GM23338 (cell line): Measurements from ENCODE around the gene TLR3. TPM values are rescaled to one million over a fixed set of nuclear protein-coding genes. Genes with fewer than 3 reads are reported as not detected.

Experiments
- ATAC-seq: fragments of 200-7000 bp; cut with Tn5 transposase; 3 replicates; pipeline ENCODE4 v1.9.1; 2020
- DNase-seq: peaks from one replicate; pipeline ENCODE4 v3.0.0-alpha.2; 2015; ENCODE audit warnings: low spot score
- H2AFZ ChIP-seq: fragments of 200-600 bp; sonication (generic); 2 replicates; pipeline ENCODE4 v1.8.0; 2016; ENCODE audit warnings: antibody characterized with exemption, mild to moderate bottlenecking, moderate library complexity
- H3F3A ChIP-seq: fragments of 200-600 bp; sonication (generic); replicated peaks from 2 replicates; pipeline ENCODE4 v1.8.0; 2017; ENCODE audit warnings: antibody characterized with exemption, mixed run types, low read depth
- H3K27ac ChIP-seq: fragments of 200-600 bp; sonication (generic); 2 replicates; pipeline ENCODE4 v1.6.1; 2016; ENCODE audit warnings: low read depth
- H3K27me3 ChIP-seq: fragments of 200-600 bp; sonication (generic); 2 replicates; pipeline ENCODE4 v1.8.0; 2016; ENCODE audit warnings: mild to moderate bottlenecking, mixed run types, moderate library complexity; ENCODE audit not compliant: insufficient read depth
- H3K36me3 ChIP-seq: fragments of 200-600 bp; sonication (generic); 2 replicates; pipeline ENCODE4 v1.8.0; 2016; ENCODE audit warnings: mild to moderate bottlenecking; ENCODE audit not compliant: insufficient read depth
- H3K4me1 ChIP-seq: fragments of 200-600 bp; sonication (generic); 2 replicates; pipeline ENCODE4 v1.8.0; 2016; ENCODE audit warnings: mild to moderate bottlenecking, moderate library complexity; ENCODE audit not compliant: insufficient read depth
- H3K4me2 ChIP-seq: fragments of 200-600 bp; sonication (generic); 2 replicates; pipeline ENCODE4 v1.7.1; 2017; ENCODE audit warnings: mixed run types
- H3K4me3 ChIP-seq: fragments of 200-600 bp; sonication (generic); 2 replicates; pipeline ENCODE4 v1.6.1; 2016; ENCODE audit warnings: mixed run types
- H3K79me2 ChIP-seq: fragments of 200-600 bp; sonication (generic); replicated peaks from 2 replicates; pipeline ENCODE4 v1.8.0; 2017; ENCODE audit warnings: mild to moderate bottlenecking; ENCODE audit not compliant: insufficient read depth
- H3K9me2 ChIP-seq: fragments of 200-600 bp; sonication (generic); 2 replicates; pipeline ENCODE4 v1.8.0; 2017; ENCODE audit not compliant: insufficient read depth
- H4K20me1 ChIP-seq: fragments of 200-600 bp; sonication (generic); replicated peaks from 2 replicates; pipeline ENCODE4 v1.8.0; 2017; ENCODE audit warnings: mild to moderate bottlenecking; ENCODE audit not compliant: insufficient read depth
- H3K27ac Mint-ChIP-seq: 2 replicates; pipeline ENCODE4 v1.8.0; 2020; ENCODE audit warnings: inconsistent platforms, mild to moderate bottlenecking, moderate library complexity, mixed read lengths
- H3K27me3 Mint-ChIP-seq: 3 replicates; pipeline ENCODE4 v1.8.0; 2022; ENCODE audit warnings: low read depth, mild to moderate bottlenecking, moderate library complexity, mixed read lengths, inconsistent platforms; ENCODE audit not compliant: insufficient read depth, poor library complexity
- H3K36me3 Mint-ChIP-seq: 3 replicates; pipeline ENCODE4 v1.8.0; 2021; ENCODE audit warnings: low read depth, mild to moderate bottlenecking, inconsistent platforms, moderate library complexity, mixed read lengths
- H3K4me1 Mint-ChIP-seq: 3 replicates; pipeline ENCODE4 v1.8.0; 2020; ENCODE audit warnings: mild to moderate bottlenecking, inconsistent platforms, mixed read lengths
- H3K4me3 Mint-ChIP-seq: 3 replicates; pipeline ENCODE4 v1.8.0; 2021; ENCODE audit warnings: moderate library complexity, mild to moderate bottlenecking, inconsistent platforms, mixed read lengths
- H3K9me3 Mint-ChIP-seq: 3 replicates; pipeline ENCODE4 v1.8.0; 2020; ENCODE audit warnings: moderate library complexity, mild to moderate bottlenecking, inconsistent platforms, mixed read lengths
- CREB1 ChIP-seq: fragments of 250-450 bp; sonication (Bioruptor Pico); IDR thresholded peaks from 2 replicates; pipeline ENCODE4 v1.5.0; 2020; ENCODE audit warnings: low read depth, mild to moderate bottlenecking, moderate library complexity
- CTCF ChIP-seq, 2 experiments: fragments of 200-600 bp in 1 of 2; sonication (generic) in 1 of 2; conservative IDR thresholded peaks; 2 replicates each; pipeline versions ENCODE4 v1.5.1 to v1.6.1; 2016 to 2017; ENCODE audit warnings: antibody characterized with exemption in 2 of 2, low read depth in 2 of 2, mild to moderate bottlenecking in 2 of 2, moderate library complexity in 1 of 2
- ETS1 ChIP-seq: IDR thresholded peaks from 2 replicates; pipeline ENCODE4 v1.6.1; 2016; ENCODE audit warnings: antibody characterized with exemption
- JUNB ChIP-seq: IDR thresholded peaks from one replicate; pipeline ENCODE4 v1.6.1; 2016; ENCODE audit warnings: antibody characterized with exemption; ENCODE audit not compliant: unreplicated experiment
- NANOG ChIP-seq: IDR thresholded peaks from 2 replicates; pipeline ENCODE4 v1.6.1; 2016; ENCODE audit warnings: antibody characterized with exemption, borderline replicate concordance
- STAT1 ChIP-seq: IDR thresholded peaks from one replicate; pipeline ENCODE4 v1.6.1; 2016; ENCODE audit warnings: antibody characterized with exemption; ENCODE audit not compliant: unreplicated experiment
- ZNF462 ChIP-seq: fragments of 250-450 bp; sonication (Bioruptor Pico); IDR thresholded peaks from 2 replicates; pipeline ENCODE4 v1.5.0; 2020; ENCODE audit warnings: mild to moderate bottlenecking, moderate library complexity
- polyA plus RNA-seq: library from polyadenylated mRNA; unstranded; fragments of >200 nt; fragmentation: Nextera tagmentation; extraction: Ambion mirVana; gene quantifications from 2 replicates; pipeline ENCODE4 v1.2.1, GENCODE V29; 2016
- total RNA-seq: library from RNA; depleted of rRNA; stranded (reverse); fragments of >200 nt; shearing (Covaris generic); gene quantifications from 2 replicates; pipeline ENCODE4 v1.2.3, GENCODE V29; 2014

Gene TLR3
- total and polyA plus RNA-seq, 2 experiments from 2014 or later, result 0.32 to 0.38 TPM

- H3K27me3 ChIP-seq, result no peaks in the 10 kb centered on the region
- H3K36me3 ChIP-seq, result no peaks in the 10 kb centered on the region
- peaks cover 2% of the 10 kb centered on the region for H3K27me3 Mint-ChIP-seq
- no peak overlapping the region for H2AFZ ChIP-seq
- peak; percentile 62 for DNase-seq
- H3K4me2 ChIP-seq, result no peak overlapping the region
- no peaks in the 10 kb centered on the region for H3F3A ChIP-seq
- H3K79me2 ChIP-seq, result no peaks in the 10 kb centered on the region
- no peaks in the 10 kb centered on the region for H3K36me3 Mint-ChIP-seq
- no peak for TF ChIP-seq STAT1
- peak; percentile 53 to 81 for TF ChIP-seq CTCF (conservative IDR thresholded peaks at IDR 0.05; ENCODE audit: low read depth in 2 of 2)
- H3K4me3 Mint-ChIP-seq, result no peak overlapping the region
- ATAC-seq, result peak; percentile 93
- no peak overlapping the region for H3K27ac ChIP-seq
- no peaks in the 10 kb centered on the region for H3K9me3 Mint-ChIP-seq
- H3K27ac Mint-ChIP-seq, result no peak overlapping the region
- no peaks in the 10 kb centered on the region for H4K20me1 ChIP-seq
- no peaks in the 10 kb centered on the region for H3K9me2 ChIP-seq
- H3K4me1 Mint-ChIP-seq, result peaks cover 10% of the 10 kb centered on the region
- H3K4me3 ChIP-seq, result no peak overlapping the region
- H3K4me1 ChIP-seq, result peaks cover 9% of the 10 kb centered on the region; the same call in 1 of the 2 replicates
Measured at GRCh38 chr4:186067757-186068385, 1.1 kb upstream of the TLR3 start.

- H2AFZ ChIP-seq, result no peak overlapping the region; the same call in 1 of the 2 replicates
- TF ChIP-seq JUNB (no peak), ETS1 (no peak), CTCF (conservative IDR thresholded peaks at IDR 0.05; ENCODE audit: low read depth in 2 of 2) (no peak), STAT1 (no peak), NANOG (no peak), CREB1 (CRISPR knock-in tag) (no peak), ZNF462 (CRISPR knock-in tag) (no peak)
Measured at GRCh38 chr4:186069729-186070128, 773 bp downstream of the TLR3 start.

More at GRCh38 chr4:186069729-186070128, 773 bp downstream of the TLR3 start:
- no peak overlapping the region for H3K4me3 Mint-ChIP-seq
- H3K27ac Mint-ChIP-seq, result no peak overlapping the region
- no peaks in the 10 kb centered on the region for H4K20me1 ChIP-seq
- H3K27ac ChIP-seq, result no peak overlapping the region
- H3K27me3 ChIP-seq, result no peaks in the 10 kb centered on the region
- H3K4me1 Mint-ChIP-seq, result peaks cover 10% of the 10 kb centered on the region
- ATAC-seq (no peak), DNase-seq (no peak)
- H3K27me3 Mint-ChIP-seq, result peaks cover 2% of the 10 kb centered on the region
- no peaks in the 10 kb centered on the region for H3K36me3 Mint-ChIP-seq
- no peaks in the 10 kb centered on the region for H3K36me3 ChIP-seq
- H3K9me3 Mint-ChIP-seq, result no peaks in the 10 kb centered on the region
- no peaks in the 10 kb centered on the region for H3K9me2 ChIP-seq
- H3F3A ChIP-seq, result no peaks in the 10 kb centered on the region
- no peaks in the 10 kb centered on the region for H3K79me2 ChIP-seq
- no peak overlapping the region for H3K4me3 ChIP-seq
- H3K4me2 ChIP-seq, result no peak overlapping the region
- H3K4me1 ChIP-seq, result peaks cover 9% of the 10 kb centered on the region; the same call in 1 of the 2 replicates
